ENCODE data around the gene PPP1R9A.

PPP1R9A gene

GRCh38 chr7:95342642-95343307 is 435.4 kb downstream of the PPP1R9A start:
- in situ Hi-C loops (cut with HindIII; ENCODE audit: low pct_ligation_motif_present, low sequenced_read_pairs): no loop called here
- Histone ChIP-seq H3K4me3 (ENCODE audit: low read depth, low read length) (no peak overlapping the region), H3K36me3 (replicated peaks) (no peaks in the 10 kb centered on the region), H3K27me3 (replicated peaks) (no peaks in the 10 kb centered on the region), H3K27ac (no peak overlapping the region)
- no peak for DNase-seq
- TF ChIP-seq CTCF (IDR thresholded peaks at IDR 0.05; ENCODE audit: low read depth, low read length, missing control alignments): peak; percentile 36

All from brain microvascular endothelial cell (primary cell).